GM18873 (cell line): ENCODE measurements around the gene PTTG1.
"Not testable (repeated sequence)": the region's sequence is repeated elsewhere in the genome, so short reads cannot be mapped to it uniquely, and the experiment has no call there.

Experiments
- ATAC-seq: cut with Tn5 transposase; IDR thresholded peaks from one replicate; pipeline ENCODE4 v1.9.1; 2021; ENCODE audit warnings: mild to moderate bottlenecking, moderate library complexity, moderate number of reproducible peaks; ENCODE audit not compliant: unreplicated experiment, low FRiP score

The PTTG1 gene

GRCh38 chr5:160419458-160420330, 2.0 kb upstream of the PTTG1 start:
- no peak for ATAC-seq

- no peak for ATAC-seq
These were observed 1.4 kb upstream of the PTTG1 start for GRCh38 chr5:160420331-160420610.

- no peak for ATAC-seq
These were observed 1.4 kb downstream of the PTTG1 start for GRCh38 chr5:160423099-160423498.

GRCh38 chr5:160427607-160428006, 6.0 kb downstream of the PTTG1 start:
- no peak for ATAC-seq

- no peak for ATAC-seq
These were observed 10.5 kb downstream of the PTTG1 start for GRCh38 chr5:160432196-160432595.

GRCh38 chr5:160432787-160433186, 11.1 kb downstream of the PTTG1 start:
- no peak for ATAC-seq

GRCh38 chr5:160434022-160434531, 12.4 kb downstream of the PTTG1 start:
- ATAC-seq, result peak; percentile 67

GRCh38 chr5:160435532-160435931, 13.9 kb downstream of the PTTG1 start:
- no peak for ATAC-seq

GRCh38 chr5:160436017-160436416, 14.4 kb downstream of the PTTG1 start:
- no peak for ATAC-seq

- not testable (repeated sequence) for ATAC-seq
These were observed 15.0 kb downstream of the PTTG1 start for GRCh38 chr5:160436661-160437060.

- no peak for ATAC-seq
These were observed 15.6 kb downstream of the PTTG1 start for GRCh38 chr5:160437271-160437670.

GRCh38 chr5:160438316-160439204, 16.9 kb downstream of the PTTG1 start:
- peak; percentile 30 for ATAC-seq

GRCh38 chr5:160439205-160439600, 17.5 kb downstream of the PTTG1 start:
- ATAC-seq, result peak; percentile 51

GRCh38 chr5:160441311-160441781, 19.7 kb downstream of the PTTG1 start:
- peak; percentile 35 for ATAC-seq

- no peak for ATAC-seq
These were observed 21.3 kb downstream of the PTTG1 start for GRCh38 chr5:160442824-160443431.

GRCh38 chr5:160444407-160444806, 22.8 kb downstream of the PTTG1 start:
- ATAC-seq, result no peak

- no peak for ATAC-seq
These were observed 23.5 kb downstream of the PTTG1 start for GRCh38 chr5:160445132-160445531.

- ATAC-seq, result no peak
These were observed 24.1 kb downstream of the PTTG1 start for GRCh38 chr5:160445751-160446150.

- ATAC-seq, result no peak
These were observed 27.2 kb downstream of the PTTG1 start for GRCh38 chr5:160448886-160449285.

GRCh38 chr5:160449458-160449857, 27.8 kb downstream of the PTTG1 start:
- no peak for ATAC-seq
